ENCODE results near the gene OR10H5.
"Not testable (repeated sequence)": the region's sequence is repeated elsewhere in the genome, so short reads cannot be mapped to it uniquely, and the experiment has no call there.

The OR10H5 gene, protein sequence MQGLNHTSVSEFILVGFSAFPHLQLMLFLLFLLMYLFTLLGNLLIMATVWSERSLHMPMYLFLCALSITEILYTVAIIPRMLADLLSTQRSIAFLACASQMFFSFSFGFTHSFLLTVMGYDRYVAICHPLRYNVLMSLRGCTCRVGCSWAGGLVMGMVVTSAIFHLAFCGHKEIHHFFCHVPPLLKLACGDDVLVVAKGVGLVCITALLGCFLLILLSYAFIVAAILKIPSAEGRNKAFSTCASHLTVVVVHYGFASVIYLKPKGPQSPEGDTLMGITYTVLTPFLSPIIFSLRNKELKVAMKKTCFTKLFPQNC

DNA sequence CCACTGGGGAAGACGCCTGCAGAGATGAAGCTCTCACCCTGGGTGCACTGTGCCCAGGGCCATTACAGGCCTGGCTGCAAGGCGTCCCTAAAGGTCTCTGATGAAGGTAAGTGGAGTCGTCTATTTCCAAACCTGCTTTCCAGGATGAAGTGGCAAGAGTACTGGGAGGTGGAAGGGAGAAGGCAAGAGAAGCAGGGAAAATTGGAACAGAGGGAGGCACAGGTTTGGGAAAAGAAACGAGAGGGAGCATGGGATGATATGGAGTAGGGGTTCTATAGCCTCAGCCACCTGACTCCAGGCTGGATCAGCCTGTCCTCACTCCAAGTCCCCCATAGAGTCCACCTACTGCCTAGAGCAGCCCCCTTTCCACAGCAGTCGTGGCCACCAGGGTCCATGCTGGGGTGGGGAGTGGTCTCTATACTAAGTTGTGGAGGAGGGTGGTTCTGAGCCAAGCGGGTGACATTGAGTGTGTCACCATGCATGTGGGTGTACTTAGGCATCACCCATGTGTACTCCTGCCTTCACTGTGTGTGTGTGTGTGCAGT, at the start of gene OR10H5:
TSS of gene OR10H5 (plus strand) at position 51 of the 545 bp plus-strand sequence. CDS start 6,388 bp downstream, outside the sequence.
- no peak for DNase-seq

DNA sequence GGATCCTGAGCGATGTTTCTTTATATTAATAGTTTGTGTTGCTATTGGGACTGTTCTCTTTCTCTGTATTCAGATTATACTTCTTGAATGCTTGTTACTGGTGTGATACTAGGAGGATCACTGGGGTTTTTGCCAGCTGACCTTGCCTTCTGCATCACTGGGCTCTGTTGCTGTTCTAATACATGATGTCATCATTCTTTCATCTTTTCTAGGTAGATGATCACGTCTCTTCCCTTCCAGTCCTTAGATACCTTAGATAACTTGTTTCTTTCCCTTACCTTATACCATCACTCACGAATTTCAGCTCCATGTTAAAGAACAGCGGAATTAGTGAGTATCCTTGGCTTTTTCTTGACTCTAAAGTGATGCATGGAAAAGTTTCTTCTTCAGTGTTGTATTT, 49.7 kb upstream of the OR10H5 start, which contains the start of gene OR10H3:
TSS of gene OR10H3 (plus strand) at position 264 of the 400 bp plus-strand sequence. CDS start 3,408 bp downstream, outside the sequence.
- DNase-seq, result no peak

- DNase-seq, result no peak
These were observed 46.7 kb upstream of the OR10H5 start for GRCh38 chr19:15740785-15741184.

- no peak for DNase-seq
These were observed 39.2 kb upstream of the OR10H5 start for GRCh38 chr19:15748239-15748638.

DNA sequence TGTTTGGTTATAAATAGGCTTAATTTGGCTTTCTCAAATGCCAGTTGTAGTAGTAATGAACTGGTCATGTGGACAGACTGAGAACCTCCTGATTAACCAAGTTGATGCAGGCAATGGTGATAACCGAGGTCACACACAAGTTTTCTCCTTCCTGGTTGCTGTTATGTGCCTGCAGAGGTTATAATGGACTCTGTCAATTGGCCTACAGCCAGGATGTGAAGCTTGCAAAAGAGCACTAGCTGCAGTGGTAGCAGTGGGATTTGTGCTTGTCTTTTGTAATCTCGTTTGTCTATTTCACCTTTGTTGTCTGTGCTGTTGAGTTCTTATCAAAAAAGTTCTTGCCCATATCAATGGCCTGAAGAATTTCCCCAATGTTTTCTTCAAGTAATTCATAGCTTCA, 29.1 kb upstream of the OR10H5 start:
- no peak for DNase-seq

GRCh38 chr19:15759962-15760565, 27.4 kb upstream of the OR10H5 start:
- DNase-seq, result no peak

GRCh38 chr19:15769586-15769985, 17.9 kb upstream of the OR10H5 start:
- no peak for DNase-seq

- DNase-seq, result not testable (repeated sequence)
These were observed 13.3 kb upstream of the OR10H5 start for GRCh38 chr19:15774159-15774558.

- DNase-seq, result no peak
These were observed 12.2 kb upstream of the OR10H5 start for GRCh38 chr19:15775249-15775648.

DNA sequence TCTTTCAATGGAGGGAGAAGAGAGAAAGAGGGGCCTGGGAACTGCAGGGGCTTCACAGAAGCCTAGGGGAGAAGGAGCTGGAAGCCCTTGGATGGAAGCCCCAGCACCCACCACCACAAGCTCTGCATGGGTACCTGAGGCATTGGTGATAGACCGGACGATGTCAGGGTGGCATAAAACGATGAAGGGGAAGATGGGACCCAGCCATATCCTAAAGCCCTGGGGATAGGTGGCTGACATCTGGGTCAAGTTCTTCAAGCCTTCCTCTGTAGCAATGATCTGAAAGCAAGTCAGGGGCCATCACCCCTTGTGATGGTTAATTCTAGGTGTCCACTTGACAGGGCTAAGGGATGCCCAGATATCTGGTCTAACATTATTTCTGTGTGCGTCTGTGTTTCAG, 11.2 kb upstream of the OR10H5 start:
- DNase-seq, result no peak

- no peak for DNase-seq
These were observed 10.2 kb upstream of the OR10H5 start for GRCh38 chr19:15776991-15777970.

DNA sequence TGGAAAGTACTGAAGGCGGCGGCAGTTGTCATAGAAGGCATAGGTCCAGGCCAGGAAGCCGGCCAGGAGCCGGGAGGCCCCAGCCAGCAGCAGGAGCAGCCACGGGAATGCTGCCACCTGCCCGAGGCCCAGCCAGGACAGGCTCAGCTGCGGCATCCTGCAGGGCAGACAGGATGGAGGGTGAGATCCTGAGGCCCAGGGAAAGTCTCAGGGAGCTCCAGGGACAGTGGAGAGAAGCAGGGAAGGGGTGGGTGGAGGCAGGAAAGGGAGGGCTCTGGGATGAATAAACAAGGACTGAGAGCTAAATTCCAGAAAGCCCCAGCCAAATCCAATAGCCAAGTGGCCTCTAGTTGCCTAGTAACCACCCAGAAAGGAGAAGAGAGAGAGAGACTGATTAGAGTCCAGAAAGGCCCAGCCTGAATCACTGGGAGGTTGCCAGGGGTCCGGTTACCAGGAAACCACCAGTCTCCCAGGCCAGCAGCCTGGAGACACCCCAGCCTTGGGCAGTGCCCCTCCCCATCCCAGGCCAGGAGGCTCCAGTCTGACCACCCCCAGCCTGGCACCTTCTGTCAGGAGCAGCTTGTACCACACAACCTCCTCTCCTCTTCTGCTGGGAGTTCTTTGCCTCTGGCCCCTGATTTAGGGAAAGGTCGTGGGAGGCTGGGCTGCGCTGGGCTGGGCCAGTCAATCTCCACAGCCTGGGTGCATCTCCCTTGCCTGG, 7.5 kb upstream of the OR10H5 start:
- no peak for DNase-seq

GRCh38 chr19:15780610-15781418, 6.6 kb upstream of the OR10H5 start:
- DNase-seq, result no peak

DNA sequence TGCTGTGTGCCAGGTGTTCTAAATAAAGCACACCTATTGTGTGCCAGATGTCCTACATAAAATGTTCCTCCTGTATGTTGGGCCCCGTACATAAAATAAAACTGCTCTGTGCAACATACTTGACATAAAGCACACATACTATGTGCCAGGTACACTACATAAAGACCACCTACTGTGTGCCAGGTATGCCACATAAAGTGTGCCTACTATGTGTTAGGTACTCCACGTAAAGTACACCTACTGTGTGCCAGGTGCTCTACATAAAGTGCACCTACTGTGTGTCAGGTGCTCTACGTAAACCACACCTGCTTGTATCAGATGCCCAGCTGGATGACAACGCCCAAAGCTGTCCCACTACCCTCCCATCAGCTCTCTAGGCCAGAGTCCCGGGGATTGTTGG, 5.8 kb upstream of the OR10H5 start:
- DNase-seq, result no peak

DNA sequence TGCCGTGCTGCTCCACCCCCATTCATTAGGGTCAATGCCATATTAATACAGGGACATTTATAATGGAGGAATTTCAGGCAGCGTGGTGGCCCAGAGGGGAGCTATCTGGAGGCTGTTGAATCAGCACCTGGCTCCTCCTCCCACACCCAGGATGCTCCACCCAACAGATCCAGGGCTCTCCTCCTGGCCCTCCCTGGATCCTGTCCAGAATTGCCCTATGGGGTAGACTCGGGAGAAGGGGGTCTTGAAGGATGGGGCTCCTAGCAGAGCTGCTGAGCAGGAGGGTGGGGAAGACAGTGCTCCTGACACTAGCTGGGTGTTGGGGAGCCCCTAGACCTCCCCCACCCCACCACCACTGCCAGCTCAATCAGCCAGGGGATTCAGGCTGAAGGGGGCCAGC, 5.2 kb upstream of the OR10H5 start:
- no peak for DNase-seq

- not testable (repeated sequence) for DNase-seq
These were observed 4.6 kb upstream of the OR10H5 start for GRCh38 chr19:15782896-15783295.

DNA sequence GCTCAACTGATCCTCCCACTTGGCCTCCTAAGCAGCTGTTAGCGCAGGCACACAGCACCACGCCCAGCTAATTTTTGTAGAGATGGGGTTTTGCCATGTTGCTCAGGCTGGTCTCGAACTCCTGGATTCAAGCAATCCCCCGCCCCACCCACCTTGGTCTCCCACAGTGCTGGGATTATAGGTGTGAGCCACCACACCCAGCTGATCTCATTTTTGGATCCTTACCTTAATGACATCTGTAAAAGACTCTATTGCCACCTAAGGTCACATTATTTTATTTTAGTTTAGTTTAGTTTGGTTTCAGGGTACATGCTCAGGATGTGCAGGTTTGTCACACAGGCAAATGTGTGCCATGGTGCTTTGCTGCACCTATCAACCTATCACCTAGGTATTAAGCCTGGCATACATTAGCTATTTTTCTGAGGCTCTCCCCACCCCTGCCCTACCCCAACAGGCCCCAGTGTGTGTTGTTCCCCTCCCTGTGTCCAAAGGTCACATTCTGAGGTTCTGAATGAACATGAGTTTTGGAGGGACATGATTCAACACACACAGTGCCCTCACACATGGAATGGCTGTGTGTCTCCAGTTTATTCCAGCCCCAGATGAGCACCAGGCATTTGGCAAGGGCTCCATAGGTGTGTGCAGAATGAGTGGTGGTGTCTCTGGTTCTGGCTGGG, 1.3 kb downstream of the OR10H5 start:
- DNase-seq, result no peak

DNA sequence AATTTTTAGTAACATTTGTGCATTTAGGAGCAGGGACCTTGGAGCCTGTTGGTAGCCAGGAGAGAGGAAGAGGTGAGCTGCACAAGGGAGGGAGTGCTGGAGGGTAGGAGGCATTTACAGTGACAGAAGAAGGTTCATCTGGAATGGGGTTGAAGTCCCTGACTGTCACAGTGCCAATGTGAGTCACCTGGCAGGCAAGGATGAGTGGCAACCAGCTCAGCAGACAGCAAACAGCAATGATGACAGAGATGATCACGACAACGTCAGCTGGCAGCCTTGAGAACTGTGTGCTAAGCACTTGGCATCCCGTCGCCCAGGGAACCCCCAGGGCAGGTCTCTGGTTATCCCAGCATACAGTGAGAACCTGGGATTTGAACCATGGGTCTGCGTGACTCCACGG, 2.6 kb downstream of the OR10H5 start:
- DNase-seq, result no peak

DNA sequence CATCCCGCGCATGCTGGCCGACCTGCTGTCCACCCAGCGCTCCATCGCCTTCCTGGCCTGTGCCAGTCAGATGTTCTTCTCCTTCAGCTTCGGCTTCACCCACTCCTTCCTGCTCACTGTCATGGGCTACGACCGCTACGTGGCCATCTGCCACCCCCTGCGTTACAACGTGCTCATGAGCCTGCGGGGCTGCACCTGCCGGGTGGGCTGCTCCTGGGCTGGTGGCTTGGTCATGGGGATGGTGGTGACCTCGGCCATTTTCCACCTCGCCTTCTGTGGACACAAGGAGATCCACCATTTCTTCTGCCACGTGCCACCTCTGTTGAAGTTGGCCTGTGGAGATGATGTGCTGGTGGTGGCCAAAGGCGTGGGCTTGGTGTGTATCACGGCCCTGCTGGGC, 6.8 kb downstream of the OR10H5 start:
- DNase-seq, result not testable (repeated sequence)

GRCh38 chr19:15810335-15810734, 22.9 kb downstream of the OR10H5 start:
- no peak for DNase-seq

GRCh38 chr19:15811476-15811875, 24.0 kb downstream of the OR10H5 start:
- DNase-seq, result no peak

All from NCI-H748 treated with DMSO at 0.1 percent for 48 hours (cell line).